GM18909 (cell line): ENCODE data around the gene ZDHHC14.
A peak's percentile ranks its signal among the peaks of the same experiment; 100 is the strongest.

Experiments
- ATAC-seq: cut with Tn5 transposase; IDR thresholded peaks from one replicate; pipeline ENCODE4 v1.9.1; 2021; ENCODE audit warnings: mild to moderate bottlenecking; ENCODE audit not compliant: unreplicated experiment, poor library complexity

The ZDHHC14 gene

DNA sequence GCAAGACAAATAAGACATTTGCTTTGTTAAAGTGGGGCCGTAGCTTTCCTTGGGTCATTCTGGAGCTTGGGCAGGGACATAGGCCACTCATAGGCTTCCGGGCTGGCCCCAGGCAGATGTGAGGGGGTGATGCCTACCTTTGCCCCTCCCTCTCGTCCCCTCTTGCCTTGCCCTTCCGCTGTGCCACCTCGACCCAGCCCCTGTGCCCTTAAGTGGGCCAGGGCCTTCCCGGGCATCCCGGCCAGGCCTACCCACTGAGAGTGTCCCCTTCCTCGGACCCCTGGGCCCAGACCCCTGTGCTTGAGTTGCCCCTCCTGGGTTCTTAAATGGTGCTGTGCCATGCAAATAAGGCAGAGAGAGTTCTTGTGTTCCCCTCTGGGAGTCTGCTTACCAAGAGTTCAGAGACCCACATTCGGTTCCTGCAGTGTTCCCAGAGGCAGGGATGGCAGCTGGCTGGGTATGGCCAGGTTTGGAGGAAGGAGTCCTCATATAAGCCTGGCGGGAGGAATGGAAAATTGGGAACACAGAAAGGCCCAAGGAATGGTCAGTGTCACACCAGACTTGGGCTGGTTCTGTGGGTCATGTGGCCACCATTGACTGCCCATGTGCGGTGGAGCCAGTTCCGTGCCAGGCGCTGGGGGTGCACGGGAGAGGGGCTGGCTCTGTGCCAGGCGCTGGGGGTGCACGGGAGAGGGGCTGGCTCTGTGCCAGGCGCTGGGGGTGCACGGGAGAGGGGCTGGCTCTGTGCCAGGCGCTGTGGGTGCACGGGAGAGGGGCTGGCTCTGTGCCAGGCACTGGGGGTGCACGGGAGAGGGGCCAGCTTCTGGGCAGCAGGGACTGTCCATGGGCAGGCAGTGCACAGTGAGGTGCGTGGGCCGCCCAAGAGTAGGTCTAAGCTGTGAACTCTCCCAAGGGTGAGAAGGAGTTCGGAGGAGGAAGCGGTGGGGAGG, 268.6 kb downstream of the ZDHHC14 start:
- no peak for ATAC-seq

DNA sequence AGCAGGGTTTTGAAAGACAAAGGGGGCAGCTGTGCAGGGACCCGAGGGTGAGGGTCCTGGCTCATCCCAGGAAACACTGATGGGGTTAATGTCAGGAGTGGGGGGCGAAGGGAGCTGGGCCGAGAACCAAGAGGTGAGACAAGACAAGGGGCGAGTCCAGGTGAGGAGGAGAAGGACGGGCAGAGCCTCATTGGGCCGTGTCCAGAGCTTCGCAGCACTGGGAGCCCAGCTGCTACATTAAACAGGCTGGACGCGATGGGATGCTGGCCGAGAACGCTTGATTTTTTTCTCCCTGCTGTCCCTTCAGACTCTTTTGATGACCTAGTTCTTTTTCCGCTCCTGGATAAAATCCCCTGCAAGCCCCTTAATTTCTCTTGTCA, 269.3 kb downstream of the ZDHHC14 start:
- no peak for ATAC-seq

DNA sequence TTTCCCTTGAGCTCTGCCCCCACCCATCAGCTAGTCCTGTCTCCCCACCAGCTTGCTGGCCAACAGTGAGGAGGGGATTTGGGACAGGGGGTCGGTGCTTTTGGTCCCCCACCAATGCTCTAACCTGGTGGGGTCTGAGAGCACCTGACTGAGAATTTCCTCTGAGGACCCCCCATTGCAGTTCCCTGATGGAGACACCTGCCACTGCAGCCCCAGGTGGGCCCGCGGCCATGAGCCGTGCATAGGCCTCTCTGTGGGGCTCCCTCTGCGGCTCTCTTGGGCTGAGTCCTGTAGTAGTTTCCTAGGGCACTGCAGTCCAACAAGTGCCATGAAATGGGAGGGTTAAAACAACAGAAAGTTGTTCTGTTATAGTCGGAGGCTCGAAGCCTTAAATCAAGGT, 269.8 kb downstream of the ZDHHC14 start:
- ATAC-seq, result no peak

DNA sequence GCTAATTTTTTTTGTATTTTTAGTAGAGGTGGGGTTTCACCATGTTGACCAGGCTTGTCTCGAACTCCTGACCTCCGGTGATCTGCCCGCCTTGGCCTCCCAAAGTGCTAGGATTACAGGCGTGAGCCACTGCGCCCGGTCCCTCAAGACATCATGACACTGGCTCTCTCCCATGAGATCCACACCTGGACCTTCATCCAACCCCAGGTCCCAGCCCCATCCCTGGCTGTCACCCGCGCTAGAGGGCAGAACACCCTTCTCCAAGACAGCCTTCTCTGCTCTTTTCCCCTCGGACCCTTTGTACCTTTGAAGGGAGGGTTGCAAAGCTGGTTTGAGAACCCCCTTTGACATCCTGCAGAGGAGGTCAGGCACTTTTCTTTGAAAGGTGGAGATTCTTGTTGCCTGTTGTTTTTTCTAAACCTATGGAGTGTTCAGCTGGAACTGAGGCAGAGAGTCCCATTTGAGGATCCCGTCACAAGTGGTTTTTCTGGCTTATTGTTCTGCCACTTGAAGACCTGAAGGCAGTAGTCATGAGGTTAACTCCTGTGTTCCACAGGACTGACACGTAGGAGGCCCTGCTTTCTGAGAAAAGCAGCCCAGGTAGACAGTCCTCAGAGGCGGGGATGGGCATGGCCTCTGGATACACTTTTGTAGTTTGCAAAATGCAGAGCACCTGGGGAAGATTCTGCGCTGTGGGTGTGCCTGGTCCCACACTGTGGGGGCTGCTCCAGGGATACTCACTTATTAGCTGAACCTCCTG, 270.9 kb downstream of the ZDHHC14 start:
- ATAC-seq, result no peak

DNA sequence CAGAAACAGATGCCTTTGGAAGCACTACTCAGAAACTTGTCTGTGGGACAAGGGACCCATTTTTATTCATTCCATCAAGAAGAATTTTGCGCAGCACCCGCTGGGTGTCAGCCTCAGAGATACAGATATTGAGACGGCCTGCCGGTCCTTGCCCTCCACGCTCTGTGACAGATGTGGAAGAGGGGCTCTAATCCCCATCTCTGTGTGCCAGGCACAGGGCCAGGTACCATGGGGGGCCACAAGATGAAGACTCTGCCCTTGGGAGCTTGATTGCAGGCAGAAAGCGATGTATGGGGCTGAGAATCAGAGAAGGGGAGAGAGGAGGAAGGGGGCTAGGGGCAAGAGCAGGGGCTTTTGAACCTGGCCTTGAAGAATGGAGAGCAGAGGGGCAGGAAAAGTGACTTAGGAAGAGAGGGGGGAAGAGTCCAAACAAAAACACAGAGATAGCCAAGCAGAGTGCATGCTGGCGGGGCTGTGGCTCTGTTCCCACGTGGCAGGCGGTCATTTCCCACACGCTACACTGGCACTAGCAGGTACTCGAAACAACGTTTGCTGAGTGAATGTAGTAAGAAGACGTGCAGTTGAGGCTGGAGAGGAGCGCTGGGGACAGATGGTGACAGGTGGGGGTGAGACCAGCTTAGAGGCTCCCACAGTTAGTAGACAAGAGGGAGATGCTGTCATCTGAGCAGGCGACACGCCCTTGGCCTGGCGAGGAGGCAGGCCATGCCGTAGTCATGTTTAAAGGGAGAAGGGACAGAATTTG, 271.8 kb downstream of the ZDHHC14 start:
- ATAC-seq, result no peak

DNA sequence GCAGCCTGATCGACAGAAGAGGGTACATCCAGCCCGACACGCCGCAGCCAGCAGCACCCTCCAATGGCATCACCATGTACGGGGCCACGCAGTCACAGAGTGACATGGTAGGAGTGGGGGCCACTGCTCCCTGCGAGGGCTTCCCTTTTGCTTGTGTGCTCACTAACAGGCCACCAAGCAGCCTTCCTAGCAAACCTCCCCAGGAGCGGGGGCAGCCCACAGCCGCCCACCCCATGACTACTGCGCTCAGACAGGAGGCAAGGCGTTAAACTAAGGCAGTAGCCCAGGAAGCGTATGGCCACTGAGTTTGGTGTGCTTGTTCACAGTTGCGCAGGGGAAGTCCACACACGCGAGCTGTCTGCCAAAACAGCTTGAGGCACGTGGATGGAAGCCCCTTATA, 272.5 kb downstream of the ZDHHC14 start:
- ATAC-seq, result no peak

DNA sequence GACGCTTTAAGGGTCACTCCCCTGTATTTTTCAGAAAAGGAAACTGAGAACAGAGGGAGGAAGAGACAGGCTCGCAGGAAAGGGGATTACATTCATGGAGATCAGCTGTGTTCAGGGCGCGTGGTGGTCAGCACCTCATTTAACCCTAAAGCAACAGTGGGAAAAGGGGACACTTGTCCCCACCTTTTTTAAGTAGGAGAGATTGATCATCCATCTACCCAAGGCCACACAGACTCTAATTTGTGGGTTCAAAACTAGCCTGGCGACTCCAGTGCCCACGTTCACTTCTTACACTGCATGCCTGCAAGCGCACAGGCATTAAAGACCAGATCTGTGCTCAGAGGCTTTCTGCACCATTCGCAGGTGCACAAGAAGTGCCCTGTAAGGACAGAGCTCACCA, 274.1 kb downstream of the ZDHHC14 start:
- ATAC-seq, result no peak

DNA sequence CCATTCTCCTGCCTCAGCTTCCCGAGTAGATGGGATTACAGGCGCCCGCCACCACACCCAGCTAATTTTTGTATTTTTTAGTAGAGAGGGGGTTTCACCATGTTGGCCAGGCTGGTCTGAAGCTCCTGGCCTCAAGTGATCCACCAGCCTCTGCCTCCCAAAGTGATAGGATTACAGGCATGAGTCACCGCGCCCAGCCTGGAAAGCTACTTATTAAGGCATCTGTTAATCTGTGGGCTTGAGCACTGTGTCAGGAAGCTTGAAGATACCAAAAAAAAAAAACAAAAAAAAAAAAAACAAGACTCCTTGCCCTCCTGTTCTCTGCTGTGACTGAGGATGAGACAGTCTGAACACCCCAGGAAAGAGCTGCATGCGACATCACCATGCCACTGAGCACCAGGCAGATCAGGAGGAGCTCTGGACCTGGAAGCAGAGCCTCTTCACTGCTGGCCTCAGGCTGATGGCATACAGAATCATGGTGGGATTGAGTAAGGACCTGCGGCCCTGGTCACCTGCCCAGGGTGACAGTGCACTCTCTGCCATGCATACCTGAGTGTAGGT, 275.5 kb downstream of the ZDHHC14 start:
- ATAC-seq, result no peak

DNA sequence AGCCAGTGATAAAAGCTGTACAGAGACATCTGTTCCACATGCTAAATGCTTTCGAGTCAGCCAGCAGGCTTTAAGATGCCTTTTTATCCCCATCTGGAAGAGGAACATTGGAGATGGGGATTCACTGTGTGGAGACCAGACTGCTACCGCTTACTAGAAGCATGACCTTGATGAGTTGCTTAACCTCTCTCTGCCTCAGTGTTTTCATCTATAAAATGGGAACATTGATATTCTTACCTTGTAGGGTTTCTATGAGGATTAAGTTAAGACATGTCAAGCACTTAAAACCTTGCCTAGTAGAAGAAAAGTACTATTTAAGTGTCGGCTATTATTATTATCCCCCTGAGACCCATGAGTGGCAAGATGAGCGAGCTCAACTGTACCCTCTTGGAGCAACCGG, 276.8 kb downstream of the ZDHHC14 start:
- ATAC-seq, result no peak

DNA sequence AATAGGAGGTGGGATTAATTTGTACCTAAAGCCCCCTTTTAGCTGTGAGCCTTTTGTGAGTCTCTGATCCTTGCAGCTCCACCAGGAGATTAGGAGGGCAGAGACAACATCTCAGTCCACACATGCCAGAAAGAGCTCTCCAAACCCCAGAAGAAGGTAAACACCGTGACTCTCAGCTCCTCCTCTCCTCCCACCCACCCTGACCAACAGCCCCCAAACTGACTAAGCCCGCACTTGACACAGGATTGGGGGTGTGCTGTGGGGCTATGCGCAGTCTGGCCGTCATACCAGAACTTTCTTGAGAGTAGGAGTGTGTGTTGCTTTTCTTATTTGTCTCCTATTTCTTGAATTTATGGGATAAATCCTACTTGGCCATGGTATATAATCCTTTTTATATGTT, 277.3 kb downstream of the ZDHHC14 start:
- no peak for ATAC-seq

DNA sequence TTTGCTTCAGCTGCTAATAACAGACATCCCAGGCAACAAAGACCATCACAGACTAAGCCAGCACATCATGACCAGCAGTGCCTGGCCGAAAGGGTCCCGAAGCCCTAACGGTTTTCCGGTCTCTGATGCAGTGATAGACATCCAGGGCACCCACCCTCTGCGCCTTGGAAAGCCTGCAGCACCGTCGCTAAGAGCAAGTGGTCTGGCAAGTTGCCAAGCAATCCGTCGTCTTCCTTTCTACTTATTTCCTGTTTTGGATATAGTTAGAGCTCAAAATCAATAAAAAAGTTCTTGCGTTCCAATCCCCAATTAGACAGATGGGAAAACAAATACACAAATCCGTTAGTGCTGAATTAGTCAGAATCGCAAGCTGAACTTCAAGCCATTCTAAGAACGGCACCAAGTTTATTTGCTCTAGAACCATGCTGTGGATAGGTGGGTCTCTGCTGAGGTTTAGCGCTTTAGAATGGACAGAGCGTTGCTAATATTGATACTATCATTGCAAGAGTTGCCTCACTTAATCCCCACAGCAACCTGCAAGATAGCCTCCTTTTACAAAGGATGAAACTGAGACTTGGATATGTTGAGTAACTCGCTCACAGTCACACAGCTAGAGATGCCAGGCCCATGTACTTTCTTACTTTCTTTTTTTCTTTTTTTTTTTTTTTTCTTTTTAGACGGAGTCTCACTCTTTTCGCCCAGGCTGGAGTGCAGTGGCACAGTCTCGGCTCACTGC, 278.7 kb downstream of the ZDHHC14 start:
- no peak for ATAC-seq

DNA sequence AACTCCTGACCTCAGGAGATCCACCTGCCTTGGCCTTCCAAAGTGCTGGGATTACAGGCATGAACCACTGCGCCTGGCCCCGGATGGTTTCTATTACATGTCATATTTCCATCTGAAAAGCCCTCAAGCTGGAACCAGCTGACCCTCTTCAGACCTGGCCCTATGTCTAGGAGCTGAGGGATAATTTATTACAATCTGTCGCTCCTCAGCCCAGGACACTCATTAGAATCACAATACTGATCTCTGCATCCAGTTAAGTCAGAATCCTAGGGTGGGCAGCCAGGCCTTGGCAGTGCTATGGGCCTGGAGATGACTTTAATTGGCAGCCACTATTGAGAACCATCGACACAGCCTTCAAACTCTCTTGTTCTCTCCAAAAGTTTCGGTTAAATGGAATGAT, 279.4 kb downstream of the ZDHHC14 start:
- ATAC-seq, result no peak

DNA sequence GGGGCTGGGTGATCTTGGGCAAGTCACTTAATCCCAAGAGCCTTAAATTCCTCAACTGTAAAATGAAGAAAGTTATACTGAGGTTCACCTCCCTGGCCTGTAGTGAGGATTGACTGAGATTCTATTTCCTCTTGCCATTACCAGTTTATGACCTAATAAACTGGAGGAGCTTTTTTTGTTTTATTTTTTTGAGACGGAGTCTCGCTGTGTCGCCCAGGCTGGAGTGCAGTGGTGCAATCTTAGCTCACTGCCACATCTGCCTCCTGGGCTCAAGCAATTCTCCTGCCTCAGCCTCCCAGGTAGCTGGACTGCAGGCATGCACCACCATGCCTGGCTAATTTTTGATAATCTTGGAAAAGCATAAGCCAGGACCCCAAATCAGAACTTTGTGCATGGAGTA, 280.7 kb downstream of the ZDHHC14 start:
- no peak for ATAC-seq

DNA sequence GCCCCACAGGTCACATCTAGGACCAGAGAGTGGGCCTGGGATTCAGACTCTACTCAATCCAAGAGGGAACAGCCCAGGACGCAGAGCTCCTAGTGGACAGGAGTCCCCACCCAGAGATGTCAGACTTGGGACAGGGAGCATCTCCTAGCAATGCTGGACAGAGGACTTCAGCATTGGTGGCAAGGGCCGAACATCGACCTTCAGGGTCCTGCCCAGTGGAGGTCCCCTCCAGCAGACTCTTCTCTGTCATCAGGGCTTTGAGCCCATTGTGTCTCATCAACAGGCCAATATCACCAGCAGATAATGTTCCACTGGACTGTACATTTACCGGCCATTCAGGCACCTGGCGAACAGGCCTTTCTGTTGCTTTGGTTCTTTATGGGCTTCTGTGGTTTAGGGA, 282.3 kb downstream of the ZDHHC14 start:
- ATAC-seq, result no peak

DNA sequence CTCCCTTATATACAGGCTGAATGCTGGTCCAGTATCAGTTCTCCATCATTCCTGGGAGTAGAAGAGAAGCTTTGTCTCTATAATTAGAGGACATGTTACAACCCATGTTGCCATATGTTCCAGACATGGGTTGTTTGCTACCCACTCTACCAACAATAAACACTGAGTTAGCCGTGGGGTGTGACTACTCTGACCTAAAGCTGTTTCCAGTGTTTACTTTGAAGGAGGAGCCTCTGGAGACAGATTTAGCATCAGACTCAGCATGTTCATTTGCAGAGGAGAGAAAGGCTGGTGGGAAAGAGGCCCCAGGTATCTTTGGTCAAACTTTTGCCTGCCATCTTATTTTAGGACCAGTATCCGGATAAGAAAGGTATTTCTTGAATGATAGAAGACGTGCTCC, 284.2 kb downstream of the ZDHHC14 start:
- no peak for ATAC-seq

DNA sequence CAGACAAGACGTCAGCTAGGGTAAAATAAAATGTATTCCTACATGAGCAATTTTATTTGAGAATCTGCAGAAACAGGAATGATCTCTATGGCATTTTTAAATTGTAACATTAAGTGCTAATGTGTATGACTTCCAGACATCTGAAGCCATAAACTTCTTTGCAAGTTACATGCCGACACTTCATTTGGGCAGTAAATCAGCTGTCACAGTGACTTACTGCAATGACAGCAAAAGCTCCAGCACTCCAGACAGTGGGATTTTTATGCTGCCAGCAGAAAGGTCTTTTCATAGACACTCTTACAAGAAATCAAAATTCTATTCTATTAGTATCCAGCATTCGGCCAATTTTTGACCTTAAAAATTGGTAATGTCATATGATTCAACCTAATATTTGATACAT, 285.7 kb downstream of the ZDHHC14 start:
- ATAC-seq, result no peak

DNA sequence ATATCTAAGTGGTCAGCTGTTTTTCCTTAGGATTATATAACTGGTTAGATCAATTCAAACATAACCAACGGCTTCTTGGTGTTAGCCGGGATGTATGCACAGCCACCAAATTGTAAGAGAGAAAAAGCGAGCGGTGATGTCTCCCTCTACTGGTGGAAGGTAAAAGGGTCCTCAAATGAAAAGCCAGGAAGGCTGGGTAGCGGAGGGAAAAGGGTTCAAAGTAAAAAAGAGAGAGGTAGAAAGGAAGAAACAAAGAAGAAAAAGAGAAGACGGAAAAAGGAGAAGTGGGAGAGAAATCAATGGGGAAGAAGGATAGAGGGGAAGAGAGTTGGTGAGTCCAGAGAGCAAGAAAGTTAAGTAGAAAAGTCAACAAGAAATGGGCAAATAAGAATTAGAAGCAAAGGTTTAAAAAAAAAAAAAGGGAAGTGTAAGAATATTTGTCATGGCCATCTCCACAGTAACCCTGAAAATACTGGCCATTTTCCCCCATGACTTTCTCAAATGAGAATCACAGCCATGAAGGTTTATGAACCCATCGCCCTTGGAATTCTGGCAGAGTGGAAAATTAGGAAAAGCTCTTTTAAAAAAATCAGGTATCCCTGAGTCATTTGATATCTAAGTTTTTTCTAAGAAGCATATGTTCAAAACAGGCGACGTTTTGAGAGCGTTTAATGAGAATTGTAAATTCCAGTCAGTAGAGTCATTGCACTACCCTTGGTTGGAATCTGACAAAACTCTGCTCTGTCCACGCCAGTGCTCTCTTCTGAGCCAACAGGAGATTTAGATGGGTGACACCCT, 286.4 kb downstream of the ZDHHC14 start:
- peak; percentile 58 for ATAC-seq

DNA sequence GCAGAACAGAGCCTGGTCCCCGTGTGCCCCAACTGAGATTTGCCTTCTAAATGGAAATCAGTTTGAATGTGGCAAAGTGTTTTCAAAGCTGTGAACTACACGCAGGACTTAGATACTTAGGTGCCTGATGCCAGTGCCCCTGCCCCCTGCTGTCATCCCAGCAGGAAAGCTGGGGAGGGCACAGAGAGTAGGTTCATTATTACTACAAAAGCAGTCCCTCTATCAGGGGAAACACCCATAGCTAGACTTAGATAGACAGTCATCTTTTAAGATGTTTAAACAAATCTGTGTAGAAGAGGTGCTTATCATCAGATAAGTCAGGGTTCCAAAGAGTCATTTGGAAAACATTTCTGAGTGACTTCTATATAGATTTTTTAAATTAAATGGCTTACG, 287.0 kb downstream of the ZDHHC14 start:
- ATAC-seq, result no peak

DNA sequence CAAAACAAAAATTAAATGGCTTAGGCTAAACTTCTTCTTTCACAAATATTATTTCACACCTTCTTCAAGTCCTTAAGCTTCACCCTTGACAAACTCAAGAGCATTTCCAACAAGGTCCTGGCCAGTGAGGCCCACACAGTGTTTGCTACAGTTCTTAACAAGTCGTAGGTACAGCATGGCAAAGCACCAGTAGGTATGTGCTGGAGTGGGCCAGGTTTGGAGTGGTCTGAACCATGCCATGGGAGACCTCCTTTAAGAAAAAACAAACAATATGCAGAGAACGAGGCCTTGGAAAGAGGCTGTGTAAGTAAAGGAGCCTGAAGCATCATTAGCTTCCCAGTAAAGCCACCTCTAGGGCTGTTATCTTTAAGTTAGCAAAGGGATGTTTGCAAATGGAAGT, 287.7 kb downstream of the ZDHHC14 start:
- no peak for ATAC-seq
